Lower leg skin (tissue), 4 donors: ENCODE results near the gene EMCN. TPM values are rescaled to one million over a fixed set of nuclear protein-coding genes. Genes with fewer than 3 reads are reported as not detected.

Experiments
- DNase-seq, 2 donors: peaks; one replicate each; pipeline ENCODE4 v3.0.0-alpha.2; 2019; ENCODE audit warnings: low spot score in 2 of 2
- H3K4me3 ChIP-seq: fragments of 200-600 bp; sonication (generic); 2 replicates; pipeline ENCODE4 v1.5.1; 2017; ENCODE audit warnings: mild to moderate bottlenecking, low read depth; ENCODE audit not compliant: poor library complexity, severe bottlenecking
- POLR2A ChIP-seq, 2 donors: fragments of 450-650 bp; IDR thresholded peaks; one replicate each; pipeline ENCODE4 v1.6.1; 2016 to 2017; ENCODE audit warnings: antibody characterized with exemption in 2 of 2, mild to moderate bottlenecking in 1 of 2, moderate library complexity in 1 of 2
- WGBS, 2 donors: methylation state at CpG; one replicate each; pipeline ENCODE4 v1.1.5; 2018; 5-methylcytosine and 5-hydroxymethylcytosine counted together
- intact Hi-C: fragments of 100-400 bp; cut with DNase I; formaldehyde crosslinking; loops from one replicate; pipeline ENCODE4 v1.15.0; 2023; ENCODE audit warnings: low total_unique reads
- total RNA-seq, 4 donors: library from RNA; depleted of rRNA; stranded (reverse); fragments of >200 nt; gene quantifications; one replicate each; pipeline ENCODE4 v1.1.0, GENCODE V29; 2016
- TF ChIP-seq, protein P1 (sequence below), 3 donors: fragments of 450-650 bp; IDR thresholded peaks; one replicate each; pipeline ENCODE4 v1.5.1; 2016; ENCODE audit warnings: antibody characterized with exemption in 3 of 3, mild to moderate bottlenecking in 3 of 3, moderate library complexity in 2 of 3

Gene EMCN
- total RNA-seq, 4 donors from 2014 or later, result 1.9 to 11.1 (median 7.1) TPM

DNA sequence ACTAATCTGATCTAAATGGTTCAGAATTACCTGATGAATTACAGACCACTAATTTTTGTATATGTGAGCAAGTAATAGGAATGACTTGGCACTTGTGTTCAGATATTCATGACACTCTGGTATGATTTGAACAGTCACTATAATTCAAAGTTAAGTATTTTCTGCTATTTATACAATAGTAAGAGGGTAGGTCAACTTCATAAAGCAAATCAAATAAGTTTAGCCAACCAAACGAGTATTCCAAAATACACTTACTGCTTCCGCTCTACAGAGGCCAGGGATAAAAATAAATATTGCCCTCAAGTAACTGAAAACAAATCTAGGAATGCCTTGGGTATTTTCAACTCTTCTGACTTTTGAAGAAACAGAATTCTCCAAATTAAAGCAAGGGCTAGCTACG is 9.1 kb downstream of the EMCN start:
- TF ChIP-seq, protein P1, sequence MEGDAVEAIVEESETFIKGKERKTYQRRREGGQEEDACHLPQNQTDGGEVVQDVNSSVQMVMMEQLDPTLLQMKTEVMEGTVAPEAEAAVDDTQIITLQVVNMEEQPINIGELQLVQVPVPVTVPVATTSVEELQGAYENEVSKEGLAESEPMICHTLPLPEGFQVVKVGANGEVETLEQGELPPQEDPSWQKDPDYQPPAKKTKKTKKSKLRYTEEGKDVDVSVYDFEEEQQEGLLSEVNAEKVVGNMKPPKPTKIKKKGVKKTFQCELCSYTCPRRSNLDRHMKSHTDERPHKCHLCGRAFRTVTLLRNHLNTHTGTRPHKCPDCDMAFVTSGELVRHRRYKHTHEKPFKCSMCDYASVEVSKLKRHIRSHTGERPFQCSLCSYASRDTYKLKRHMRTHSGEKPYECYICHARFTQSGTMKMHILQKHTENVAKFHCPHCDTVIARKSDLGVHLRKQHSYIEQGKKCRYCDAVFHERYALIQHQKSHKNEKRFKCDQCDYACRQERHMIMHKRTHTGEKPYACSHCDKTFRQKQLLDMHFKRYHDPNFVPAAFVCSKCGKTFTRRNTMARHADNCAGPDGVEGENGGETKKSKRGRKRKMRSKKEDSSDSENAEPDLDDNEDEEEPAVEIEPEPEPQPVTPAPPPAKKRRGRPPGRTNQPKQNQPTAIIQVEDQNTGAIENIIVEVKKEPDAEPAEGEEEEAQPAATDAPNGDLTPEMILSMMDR (IDR thresholded peaks at IDR 0.05), result no peak
- no peak for TF ChIP-seq POLR2A (IDR thresholded peaks at IDR 0.05)
- DNase-seq, result no peak
- intact Hi-C loops, result no loop called here
- H3K4me3 ChIP-seq, result no peak overlapping the region
- 39 to 67% methylated on average over 3 of the region's 3 CpGs for WGBS, 2 donors

DNA sequence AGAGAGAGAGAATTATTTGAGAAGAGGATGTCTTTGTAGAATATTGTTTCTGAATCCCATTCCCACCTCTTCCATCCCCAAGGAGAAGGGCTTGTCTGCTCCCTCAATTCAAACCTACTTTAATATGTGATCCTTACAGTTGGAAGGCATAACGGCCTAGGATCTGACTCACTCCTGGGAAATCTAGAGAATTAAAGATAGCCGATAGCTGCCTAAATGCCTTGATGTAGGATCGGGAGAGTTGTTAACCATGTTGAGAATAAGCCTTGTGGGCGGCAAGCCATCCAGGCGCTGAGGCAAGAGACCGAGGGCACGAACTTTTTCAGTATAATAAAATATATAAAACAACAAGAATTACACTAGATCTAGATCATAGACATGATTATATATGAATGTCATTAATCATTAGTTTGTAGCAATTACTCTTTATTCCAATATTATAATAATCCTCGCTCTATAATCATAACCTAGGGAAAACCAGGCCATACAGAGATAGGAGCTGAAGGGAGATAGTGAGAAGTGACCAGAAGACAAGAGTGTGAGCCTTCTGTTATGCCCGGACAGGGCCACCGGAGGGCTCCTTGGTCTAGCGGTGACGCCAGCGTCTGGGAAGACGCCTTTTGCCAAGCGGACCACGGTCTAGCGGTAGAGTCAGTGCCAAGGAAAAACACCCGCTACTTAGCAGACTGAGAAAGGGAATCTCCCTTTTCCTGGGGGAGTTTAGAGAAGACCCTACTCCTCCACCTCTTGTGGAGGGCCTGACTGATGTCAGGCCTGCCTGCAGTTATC is 13.5 kb downstream of the EMCN start:
- TF ChIP-seq, protein P1 (IDR thresholded peaks at IDR 0.05), result no peak
- no peak for TF ChIP-seq POLR2A (IDR thresholded peaks at IDR 0.05)

GRCh38 chr4:100497791-100498190 is 20.0 kb downstream of the EMCN start:
- no peak for TF ChIP-seq POLR2A (IDR thresholded peaks at IDR 0.05)
- TF ChIP-seq, protein P1 (IDR thresholded peaks at IDR 0.05), result no peak
- DNase-seq, result no peak
- intact Hi-C loops, result no loop called here
- H3K4me3 ChIP-seq, result no peak overlapping the region

More for the DNA sequence above, 13.5 kb downstream of the EMCN start:
- 94 to 95% methylated on average over 18 of the region's 18 CpGs for WGBS, 2 donors
- H3K4me3 ChIP-seq, result no peak overlapping the region
- intact Hi-C loops, result no loop called here
- DNase-seq, result no peak

GRCh38 chr4:100495074-100495473 is 22.7 kb downstream of the EMCN start:
- intact Hi-C loops, result no loop called here
- H3K4me3 ChIP-seq, result no peak overlapping the region
- no peak for DNase-seq
- 98 to 100% methylated on average over 1 of the region's 1 CpG for WGBS, 2 donors
- TF ChIP-seq, protein P1 (IDR thresholded peaks at IDR 0.05), result no peak
- no peak for TF ChIP-seq POLR2A (IDR thresholded peaks at IDR 0.05)

- intact Hi-C loops, result no loop called here
- no peak for DNase-seq
- no peak for TF ChIP-seq POLR2A (IDR thresholded peaks at IDR 0.05)
- TF ChIP-seq, protein P1 (IDR thresholded peaks at IDR 0.05), result no peak
- H3K4me3 ChIP-seq, result no peak overlapping the region
Measured at GRCh38 chr4:100494166-100494565, 23.7 kb downstream of the EMCN start.

DNA sequence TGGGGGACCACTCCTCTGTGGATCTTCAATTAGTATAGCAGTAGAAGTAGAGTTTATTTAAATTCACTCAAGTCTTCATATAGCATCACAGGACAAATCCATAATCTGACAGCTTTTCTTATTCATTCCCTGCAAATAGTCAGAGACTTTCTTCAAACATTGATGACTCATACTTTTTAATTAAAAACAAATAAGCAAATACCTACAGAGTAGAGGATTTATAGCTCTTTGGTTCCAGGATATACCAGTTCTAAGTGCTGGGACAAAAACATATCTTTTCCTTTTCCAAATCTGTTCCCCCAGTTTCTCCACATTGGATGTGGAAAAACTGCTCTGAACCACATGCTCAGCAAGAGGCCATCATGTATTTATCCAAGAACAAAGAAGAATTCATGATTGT is 24.1 kb downstream of the EMCN start:
- intact Hi-C loops, result no loop called here
- no peak for DNase-seq
- no peak overlapping the region for H3K4me3 ChIP-seq
- TF ChIP-seq, protein P1 (IDR thresholded peaks at IDR 0.05), result no peak
- no peak for TF ChIP-seq POLR2A (IDR thresholded peaks at IDR 0.05)
